ENCODE results near the gene C22orf31. TPM values are rescaled to one million over a fixed set of nuclear protein-coding genes. Genes with fewer than 3 reads are reported as not detected.

C22orf31 gene
- total RNA-seq, 1 experiment from 2014 or later: not detected

- Histone ChIP-seq H4K5ac (ENCODE audit: insufficient read length, low read depth, low read length) (no peak overlapping the region), H4K20me1 (ENCODE audit: control insufficient read depth, insufficient read depth, insufficient read length) (no peaks in the 10 kb centered on the region), H3K18ac (ENCODE audit: insufficient read length, low read depth, low read length) (no peak overlapping the region), H3T11ph (ENCODE audit: low read length) (no peak overlapping the region), H3K23ac (ENCODE audit: insufficient read length, low read depth, low read length) (no peak overlapping the region), H2BK5ac (ENCODE audit: insufficient read length, low read length) (no peak overlapping the region), H3K4me2 (ENCODE audit: insufficient read depth, insufficient read length, low read length) (no peak overlapping the region), H2BK120ac (ENCODE audit: low read depth, low read length, poor library complexity, severe bottlenecking) (no peak overlapping the region), H4K8ac (replicated peaks; ENCODE audit: insufficient read length, low read depth, low read length) (no peak overlapping the region), H3K27ac (ENCODE audit: insufficient read length, low read depth, low read length) (no peak overlapping the region), H3K9ac (ENCODE audit: extremely low read depth, insufficient read length, low read length) (no peak overlapping the region), H3K14ac (ENCODE audit: insufficient read depth, low read length) (no peak overlapping the region), H2AFZ (ENCODE audit: low read length) (no peak overlapping the region), H3K4me1 (ENCODE audit: insufficient read depth, low read length) (no peaks in the 10 kb centered on the region), H3K79me2 (ENCODE audit: insufficient read depth, low read length) (no peaks in the 10 kb centered on the region), H2BK15ac (ENCODE audit: low read depth, low read length) (no peak overlapping the region), H4K91ac (ENCODE audit: insufficient read length, low read depth, low read length) (no peak overlapping the region), H3K9me3 (ENCODE audit: control insufficient read depth, low read depth, low read length) (no peaks in the 10 kb centered on the region), H3K23me2 (ENCODE audit: insufficient read length, low read depth, low read length, poor library complexity, severe bottlenecking) (no peaks in the 10 kb centered on the region), H3K4ac (ENCODE audit: low read depth, low read length) (no peak overlapping the region), H3K56ac (ENCODE audit: insufficient read length, low read depth, low read length) (no peak overlapping the region), H2AK5ac (ENCODE audit: insufficient read length, low read length) (no peak overlapping the region), H3K27me3 (ENCODE audit: insufficient read depth, low read length) (no peaks in the 10 kb centered on the region), H3K79me1 (ENCODE audit: insufficient read depth, low read depth, low read length, poor library complexity, severe bottlenecking) (no peaks in the 10 kb centered on the region), H2BK12ac (ENCODE audit: insufficient read length, low read depth, low read length) (no peak overlapping the region), H2BK20ac (ENCODE audit: low read depth, low read length, poor library complexity, severe bottlenecking) (no peak overlapping the region)
- H3K9me3 Mint-ChIP-seq: no peaks in the 10 kb centered on the region
- H3K27me3 Mint-ChIP-seq (ENCODE audit: low read depth): no peaks in the 10 kb centered on the region; the same call in 1 of the 2 replicates
- WGBS (ENCODE audit: extremely low coverage, insufficient read length, low lambda C conversion rate): no CpG with 5 or more reads among the region's 3 CpGs
- no peaks in the 10 kb centered on the region for H3K4me1 Mint-ChIP-seq
- no peak for DNase-seq
- TF ChIP-seq, protein P1, sequence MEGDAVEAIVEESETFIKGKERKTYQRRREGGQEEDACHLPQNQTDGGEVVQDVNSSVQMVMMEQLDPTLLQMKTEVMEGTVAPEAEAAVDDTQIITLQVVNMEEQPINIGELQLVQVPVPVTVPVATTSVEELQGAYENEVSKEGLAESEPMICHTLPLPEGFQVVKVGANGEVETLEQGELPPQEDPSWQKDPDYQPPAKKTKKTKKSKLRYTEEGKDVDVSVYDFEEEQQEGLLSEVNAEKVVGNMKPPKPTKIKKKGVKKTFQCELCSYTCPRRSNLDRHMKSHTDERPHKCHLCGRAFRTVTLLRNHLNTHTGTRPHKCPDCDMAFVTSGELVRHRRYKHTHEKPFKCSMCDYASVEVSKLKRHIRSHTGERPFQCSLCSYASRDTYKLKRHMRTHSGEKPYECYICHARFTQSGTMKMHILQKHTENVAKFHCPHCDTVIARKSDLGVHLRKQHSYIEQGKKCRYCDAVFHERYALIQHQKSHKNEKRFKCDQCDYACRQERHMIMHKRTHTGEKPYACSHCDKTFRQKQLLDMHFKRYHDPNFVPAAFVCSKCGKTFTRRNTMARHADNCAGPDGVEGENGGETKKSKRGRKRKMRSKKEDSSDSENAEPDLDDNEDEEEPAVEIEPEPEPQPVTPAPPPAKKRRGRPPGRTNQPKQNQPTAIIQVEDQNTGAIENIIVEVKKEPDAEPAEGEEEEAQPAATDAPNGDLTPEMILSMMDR (conservative IDR thresholded peaks at IDR 0.05): no peak
- no peak overlapping the region for H3K4me3 Mint-ChIP-seq
- H3K27ac Mint-ChIP-seq: no peak overlapping the region
- H3K36me3 Mint-ChIP-seq (ENCODE audit: insufficient read depth in 1 of 3, low read depth in 3 of 3): peaks cover 0 to 3% (median 0%) of the 10 kb centered on the region in 3 experiments; a peak in 1 of 7 replicates
These were observed 28.4 kb upstream of the C22orf31 start for GRCh38 chr22:29090039-29090438.

All from H9 (cell line).